HepG2 (cell line): ENCODE data around the gene TGM1. TPM values are rescaled to one million over a fixed set of nuclear protein-coding genes. Genes with fewer than 3 reads are reported as not detected.

ENCODE experiments used
- ATRX ChIP-seq: sonication (generic); formaldehyde crosslinking; IDR thresholded peaks from 2 replicates; pipeline ENCODE4 v1.4.0; 2020; ENCODE audit warnings: missing genetic modification reagents, borderline replicate concordance
- CCAR2 ChIP-seq: fragments of 200-400 bp; formaldehyde crosslinking; optimal IDR thresholded peaks from 2 replicates; pipeline ENCODE3; 2018; ENCODE audit warnings: low read depth, mild to moderate bottlenecking, low read length, moderate library complexity
- DRAP1 ChIP-seq: IDR thresholded peaks from 2 replicates; pipeline ENCODE4 v1.6.1; 2016; ENCODE audit warnings: missing genetic modification reagents, missing compliant biosample characterization
- HBP1 ChIP-seq: IDR thresholded peaks from 2 replicates; pipeline ENCODE4 v1.6.1; 2016; ENCODE audit warnings: low read depth, control low read depth
- HOMEZ ChIP-seq: IDR thresholded peaks from 2 replicates; pipeline ENCODE4 v1.6.1; 2016; ENCODE audit warnings: low read depth
- HOXD1 ChIP-seq: sonication (generic); formaldehyde crosslinking; IDR thresholded peaks from 2 replicates; pipeline ENCODE4 v1.5.0; 2020; ENCODE audit warnings: missing genetic modification reagents
- MXI1 ChIP-seq: IDR thresholded peaks from 3 replicates; pipeline ENCODE4 v1.6.1; 2012; ENCODE audit warnings: low read depth, low read length, inconsistent platforms, borderline replicate concordance
- MYNN ChIP-seq: sonication (generic); formaldehyde crosslinking; IDR thresholded peaks from 2 replicates; pipeline ENCODE4 v1.4.0; 2020; ENCODE audit warnings: mild to moderate bottlenecking, low read depth, missing genetic modification reagents
- PATZ1 ChIP-seq: sonication (generic); formaldehyde crosslinking; IDR thresholded peaks from 2 replicates; pipeline ENCODE4 v1.4.0; 2020; ENCODE audit warnings: missing genetic modification reagents
- SOX13 ChIP-seq, 3 experiments: fragments of 450-650 bp in 1 of 3; sonication (generic) in 1 of 3; formaldehyde crosslinking in 1 of 3; IDR thresholded peaks in 2 of 3; conservative IDR thresholded peaks in 1 of 3; 2 replicates each; pipeline versions ENCODE4 v1.5.0 to v1.6.1; 2016 to 2020; ENCODE audit warnings: antibody characterized with exemption in 1 of 3, mild to moderate bottlenecking in 1 of 3, missing compliant biosample characterization in 1 of 3, missing genetic modification reagents in 1 of 3, moderate library complexity in 1 of 3
- TARDBP ChIP-seq: sonication (generic); formaldehyde crosslinking; IDR thresholded peaks from 2 replicates; pipeline ENCODE4 v1.8.0; 2022; ENCODE audit warnings: mild to moderate bottlenecking, missing genetic modification reagents
- TEAD3 ChIP-seq: optimal IDR thresholded peaks from 2 replicates; pipeline ENCODE3; 2016; ENCODE audit warnings: borderline replicate concordance
- THAP11 ChIP-seq: IDR thresholded peaks from 2 replicates; pipeline ENCODE4 v1.6.1; 2016; ENCODE audit warnings: missing biosample characterization, missing genetic modification reagents
- ZBTB21 ChIP-seq: sonication (generic); formaldehyde crosslinking; IDR thresholded peaks from 2 replicates; pipeline ENCODE4 v1.4.0; 2020; ENCODE audit warnings: missing genetic modification reagents
- ZBTB43 ChIP-seq: sonication (generic); formaldehyde crosslinking; conservative IDR thresholded peaks from 2 replicates; pipeline ENCODE4 v1.4.0; 2020; ENCODE audit warnings: missing genetic modification reagents
- ZBTB7B ChIP-seq: sonication (generic); formaldehyde crosslinking; IDR thresholded peaks from 2 replicates; pipeline ENCODE4 v1.4.0; 2020; ENCODE audit warnings: missing genetic modification reagents
- ZNF3 ChIP-seq: IDR thresholded peaks from 2 replicates; pipeline ENCODE4 v1.7.0; 2017; ENCODE audit warnings: inconsistent platforms
- ZNF331 ChIP-seq: sonication (generic); formaldehyde crosslinking; IDR thresholded peaks from 2 replicates; pipeline ENCODE4 v1.4.0; 2020; ENCODE audit warnings: missing genetic modification reagents
- ZNF441 ChIP-seq: sonication (generic); formaldehyde crosslinking; IDR thresholded peaks from 2 replicates; pipeline ENCODE4 v1.7.0; 2021; ENCODE audit warnings: missing genetic modification reagents, borderline replicate concordance
- ZNF704 ChIP-seq: sonication (generic); formaldehyde crosslinking; IDR thresholded peaks from 2 replicates; pipeline ENCODE4 v1.8.1; 2023; ENCODE audit warnings: mild to moderate bottlenecking, inconsistent platforms, moderate library complexity, missing genetic modification reagents, borderline replicate concordance
- polyA plus RNA-seq, 8 experiments: library from polyadenylated mRNA; depleted of rRNA in 3 of 8; stranded (reverse) in 7 of 8; unstranded in 1 of 8; fragments of >200 nt; fragmentation: Illumina TruSeq in 4 of 8; extraction: Trizol in 4 of 8; gene quantifications; 2 replicates each; pipeline versions ENCODE4 v1.2.1 to v1.2.3, GENCODE V29; 2011 to 2016; ENCODE audit warnings: low read depth in 4 of 8, missing spikeins in 1 of 8, mixed read lengths in 1 of 8; ENCODE audit not compliant: insufficient read depth in 1 of 8
- total RNA-seq, 5 experiments: library from RNA; depleted of rRNA; stranded (reverse); fragments of >200 nt; fragmentation: Illumina TruSeq; extraction: Trizol; gene quantifications; 2 replicates each; pipeline ENCODE4 v1.2.3, GENCODE V29; 2016; ENCODE audit warnings: low read depth in 1 of 5

The TGM1 gene
- total and polyA plus RNA-seq, 2 of the 13 experiments (the other 11 are each of a cell fraction or from before 2014, with no cell fraction given): 3.2 to 10.6 TPM

GRCh38 chr14:24297190-24297964, 34.4 kb upstream of the TGM1 start (continued):
- TF ChIP-seq HOMEZ (CRISPR knock-in tag) (peak; percentile 48; the same call in 1 of the 2 replicates), THAP11 (CRISPR knock-in tag) (peak; percentile 59; the same call in 1 of the 2 replicates), ZBTB7B (CRISPR knock-in tag) (peak; percentile 53; the same call in 1 of the 2 replicates), TEAD3 (CRISPR knock-in tag) (peak; percentile 93), MXI1 (peak; percentile 40; the same call in 1 of the 3 replicates), ATRX (CRISPR knock-in tag) (peak; percentile 39; the same call in 1 of the 2 replicates), MYNN (CRISPR knock-in tag) (no peak), ZNF331 (CRISPR knock-in tag) (peak; percentile 73), CCAR2 (peak; percentile 78), HOXD1 (CRISPR knock-in tag) (0 out of 2 replicates have a peak, but pooled peaks have one; percentile 38), ZNF3 (peak; percentile 19; the same call in 1 of the 2 replicates), ZNF441 (CRISPR knock-in tag) (peak; percentile 18; the same call in 1 of the 2 replicates), ZBTB43 (CRISPR knock-in tag) (0 out of 2 replicates have a peak, but pooled peaks have one; percentile 10), HBP1 (CRISPR knock-in tag) (0 out of 2 replicates have a peak, but pooled peaks have one; percentile 61), ZNF704 (CRISPR knock-in tag) (peak; percentile 25; the same call in 1 of the 2 replicates), DRAP1 (peak; percentile 62), SOX13 (IDR thresholded peaks at IDR 0.05) (no peak), SOX13 (CRISPR knock-in tag; conservative IDR thresholded peaks at IDR 0.05 in 1 of 2, IDR thresholded peaks at IDR 0.05 in 1 of 2) (peak in 1 of 2 experiments; percentile 32; a peak in 1 of 4 replicates), PATZ1 (CRISPR knock-in tag) (0 out of 2 replicates have a peak, but pooled peaks have one; percentile 14), ZBTB21 (CRISPR knock-in tag) (peak; percentile 38; the same call in 1 of the 2 replicates), TARDBP (CRISPR knock-in tag) (peak; percentile 2; the same call in 1 of the 2 replicates)
